GM21786 (cell line): ENCODE data around the gene FAM229A.
A peak's percentile ranks its signal among the peaks of the same experiment; 100 is the strongest.

ENCODE experiments used
- ATAC-seq: cut with Tn5 transposase; IDR thresholded peaks from one replicate; pipeline ENCODE4 v1.9.1; 2021; ENCODE audit not compliant: unreplicated experiment

FAM229A gene

DNA sequence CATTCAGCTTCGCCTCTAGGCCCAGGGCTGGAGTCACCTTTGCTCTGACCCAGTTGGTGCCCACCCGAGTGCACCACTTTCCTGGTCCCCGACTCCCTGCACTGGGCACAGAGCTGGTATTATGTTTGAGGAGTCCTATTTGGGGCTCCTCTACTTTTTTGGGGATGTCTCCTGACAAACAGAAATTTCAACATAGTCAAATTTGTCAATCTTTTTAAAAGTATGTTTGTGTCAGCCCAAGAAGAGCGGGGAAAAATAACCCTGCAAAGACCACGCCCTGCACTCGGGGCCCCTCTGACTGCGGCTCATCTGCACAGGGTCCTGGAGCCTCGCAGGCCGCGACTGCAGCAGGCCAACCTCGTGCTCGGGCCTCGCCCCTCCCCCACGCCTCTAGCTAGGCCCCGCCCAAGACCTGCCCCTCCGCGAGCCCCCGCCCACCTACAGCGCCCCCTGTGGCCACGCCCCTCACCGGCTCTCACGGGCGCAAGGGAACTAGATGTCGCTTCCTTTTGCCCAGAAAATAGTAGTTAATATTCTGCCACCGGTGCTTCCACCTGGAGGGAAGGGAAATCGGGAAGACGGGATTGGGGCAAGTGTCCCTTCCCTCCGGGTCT lies 11.4 kb downstream of the FAM229A start:
- ATAC-seq, result peak; percentile 44

DNA sequence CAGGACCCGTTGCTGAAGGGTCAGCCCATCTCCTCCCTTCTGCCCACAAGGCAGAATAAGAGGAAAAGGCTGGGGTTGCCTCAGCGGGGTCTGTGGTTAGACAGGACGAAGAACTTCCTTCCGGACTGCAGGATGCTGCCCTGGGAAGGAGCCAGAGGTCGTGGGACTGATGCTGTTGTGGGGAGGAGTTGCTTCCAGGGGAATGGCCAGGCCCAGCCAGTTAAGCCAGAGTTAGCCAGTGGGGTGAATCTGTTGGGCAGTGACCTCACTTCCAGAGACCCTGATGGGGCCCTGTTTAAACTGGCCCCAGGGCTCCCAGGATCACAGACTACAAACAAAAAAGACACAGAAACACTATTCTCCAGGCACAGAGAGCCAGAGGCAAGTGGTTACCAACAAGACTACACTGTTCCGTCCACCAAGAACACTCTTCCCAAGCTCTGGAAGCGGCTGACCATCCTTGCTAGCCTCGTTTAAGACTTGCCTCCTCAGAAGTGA lies 13.0 kb downstream of the FAM229A start:
- ATAC-seq, result no peak

DNA sequence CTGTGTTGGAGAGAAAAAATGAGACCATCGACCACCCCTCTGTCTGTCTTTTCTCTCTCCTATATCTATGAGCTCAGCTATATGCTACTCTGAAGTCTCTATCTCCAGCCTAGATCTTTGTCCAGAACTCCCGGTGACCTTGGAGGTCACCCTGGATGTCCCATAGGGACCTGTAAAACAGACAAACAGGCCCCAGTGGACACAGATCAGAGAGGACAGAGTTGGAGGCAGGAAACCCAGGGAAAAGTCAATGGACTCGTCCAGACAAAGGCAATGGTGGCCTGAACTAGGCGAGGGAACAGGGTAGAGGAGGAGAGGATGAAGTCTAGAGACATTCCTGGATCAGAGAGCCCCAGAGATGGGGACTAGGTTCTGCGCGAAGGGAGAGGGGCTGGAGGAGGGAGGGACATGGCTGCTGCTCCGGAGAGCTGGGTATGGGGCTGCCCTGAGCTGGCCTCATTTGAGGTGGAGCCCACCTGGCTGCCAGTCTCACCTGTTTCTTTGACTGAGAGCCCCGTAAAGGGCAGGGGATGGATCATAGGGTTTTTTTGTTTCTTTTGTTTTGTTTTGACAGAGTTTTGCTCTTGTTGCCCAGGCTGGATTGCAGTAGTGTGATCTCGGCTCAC lies 15.6 kb downstream of the FAM229A start:
- no peak for ATAC-seq

DNA sequence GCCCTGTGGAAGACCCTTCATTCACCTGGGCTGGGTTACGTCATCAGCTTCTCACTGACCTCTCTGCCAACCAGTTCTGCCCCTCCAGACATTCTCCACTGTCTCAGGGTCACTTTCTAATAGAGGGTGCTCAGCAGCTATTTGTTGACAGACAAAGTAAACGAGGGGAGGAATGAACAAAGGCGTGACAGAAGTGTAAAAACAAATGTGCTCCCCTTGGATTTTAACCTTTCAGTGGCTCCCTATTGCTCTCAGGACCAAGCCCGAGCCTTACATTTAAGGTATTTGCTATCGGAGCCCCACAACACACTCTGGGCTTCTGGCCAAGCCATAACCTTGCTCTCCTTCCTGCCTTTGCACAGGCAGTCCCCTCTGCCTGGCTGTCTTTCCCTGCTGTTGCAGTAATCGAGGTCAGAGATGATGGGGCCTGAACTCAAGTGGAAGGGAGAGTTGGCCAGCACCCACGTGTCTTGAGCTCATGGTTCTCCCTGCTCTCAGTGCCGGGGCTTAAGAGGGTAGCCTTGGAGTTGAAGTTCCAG lies 16.9 kb downstream of the FAM229A start:
- ATAC-seq, result no peak

DNA sequence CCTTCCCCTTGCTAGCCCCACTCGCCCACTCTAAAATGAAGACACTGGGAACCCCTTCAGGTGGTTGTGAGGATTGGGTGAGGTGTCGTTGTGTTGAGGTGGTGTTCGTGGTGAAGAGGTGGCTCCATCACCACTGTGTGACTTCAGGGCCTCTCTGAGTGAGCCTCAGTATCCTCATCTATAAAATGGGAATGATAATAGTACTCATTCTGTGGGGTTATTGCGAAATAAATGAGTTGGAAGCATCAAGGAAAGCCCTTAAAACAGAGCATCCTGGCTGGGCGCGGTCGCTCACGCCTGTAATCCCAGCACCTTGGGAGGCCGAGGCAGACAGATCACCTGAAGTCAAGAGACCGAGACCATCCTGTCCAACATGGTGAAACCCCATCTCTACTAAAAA lies 19.6 kb downstream of the FAM229A start:
- ATAC-seq, result no peak

DNA sequence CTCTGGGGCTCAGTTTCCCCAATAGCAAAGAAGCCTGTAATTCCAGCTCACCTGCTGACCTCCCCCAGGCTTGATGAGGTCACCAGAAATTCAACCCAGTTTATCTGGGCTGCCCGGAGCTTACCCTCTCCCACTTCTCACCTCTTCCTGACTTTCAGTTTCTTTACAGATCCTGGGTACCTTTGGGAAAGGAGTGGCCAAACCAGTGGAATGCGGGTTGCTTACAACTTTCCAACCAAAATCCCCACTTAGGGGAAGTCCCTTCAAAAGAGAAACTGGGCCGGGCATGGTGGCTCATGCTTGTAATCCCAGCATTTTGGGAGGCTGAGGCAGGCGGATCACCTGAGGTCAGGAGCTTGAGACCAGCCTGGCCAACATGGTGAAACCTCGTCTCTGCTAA lies 20.3 kb downstream of the FAM229A start:
- ATAC-seq, result no peak

DNA sequence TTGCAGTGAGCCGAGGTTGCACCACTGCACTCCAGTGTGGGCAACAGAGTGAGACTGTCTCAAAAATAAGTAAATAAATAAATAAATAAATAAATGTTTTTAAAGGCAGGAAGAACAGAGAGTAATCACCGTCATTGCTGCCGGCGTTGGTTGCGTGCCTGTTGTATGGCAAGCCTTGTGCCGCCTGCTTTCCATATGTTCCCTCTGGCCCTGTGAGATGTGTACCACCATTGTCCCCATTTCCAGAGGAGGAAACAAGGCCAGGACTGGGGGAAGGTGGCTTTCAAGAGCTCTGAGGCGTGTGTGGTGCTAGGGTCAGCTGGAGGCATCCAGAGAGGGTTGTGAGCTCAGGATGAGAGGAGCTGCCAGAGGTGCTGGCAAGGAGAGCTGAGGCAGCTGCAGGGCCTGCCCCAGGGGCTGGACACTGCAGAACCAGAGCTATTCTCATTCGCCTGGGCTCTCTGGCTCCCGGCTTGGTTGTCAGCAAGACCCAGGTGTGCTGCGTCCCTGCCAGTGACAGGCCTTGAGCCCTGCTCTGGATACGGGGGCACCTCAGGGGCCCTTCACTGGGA lies 21.0 kb downstream of the FAM229A start:
- ATAC-seq, result no peak

DNA sequence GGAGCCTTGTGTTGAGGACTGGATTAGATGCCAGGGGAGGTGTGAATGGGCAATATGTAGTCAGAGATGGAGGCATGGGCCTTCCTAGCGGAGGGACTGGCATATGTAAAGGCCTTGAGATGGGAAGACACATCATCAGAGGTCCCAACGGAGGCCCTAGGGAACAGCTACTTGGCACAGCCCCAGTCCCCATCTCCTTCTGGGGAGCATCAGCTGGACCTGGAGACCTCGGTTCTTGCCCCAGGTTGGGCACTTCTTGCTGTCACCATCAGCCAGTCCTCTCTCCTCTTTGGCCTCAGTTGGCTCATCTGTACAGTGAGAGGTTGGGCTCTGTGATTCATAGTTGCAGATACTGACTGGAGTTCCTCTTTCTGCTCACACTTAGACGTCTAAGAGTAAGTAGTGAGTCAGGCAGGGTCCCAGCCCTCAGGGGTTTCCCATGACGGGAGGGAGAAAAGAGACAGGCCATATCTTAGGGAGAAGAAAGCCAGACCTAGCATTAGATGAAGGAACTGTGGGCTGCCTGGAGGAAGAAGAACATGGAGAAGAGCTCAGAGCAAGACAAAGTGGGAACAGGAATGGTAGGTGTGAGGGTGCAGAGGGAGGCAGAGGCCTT lies 22.8 kb downstream of the FAM229A start:
- peak; percentile 27 for ATAC-seq

DNA sequence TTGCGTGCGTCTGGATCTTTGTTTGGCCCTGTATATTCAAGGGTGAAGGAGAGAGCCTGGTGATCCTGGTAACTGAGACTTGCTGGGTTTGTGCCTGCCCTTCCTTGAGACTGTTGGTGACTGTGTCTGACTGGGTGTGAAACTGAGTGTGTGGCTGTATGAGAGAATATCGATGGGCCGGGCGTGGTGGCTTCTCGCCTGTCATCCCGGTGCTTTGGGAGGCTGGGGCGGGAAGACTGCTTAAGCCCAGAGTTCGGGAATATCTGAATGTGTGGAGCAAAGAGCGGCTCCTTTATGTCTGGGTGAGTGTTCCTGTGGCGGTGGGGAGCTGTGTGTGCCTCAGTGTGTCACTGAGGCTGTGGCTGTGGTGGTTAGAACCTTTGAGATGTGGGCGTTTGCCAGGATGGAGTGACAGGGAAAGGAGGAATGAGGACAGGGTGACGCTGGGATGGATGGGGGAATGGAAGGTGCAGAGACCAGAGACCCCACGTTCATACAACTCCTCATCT lies 23.6 kb downstream of the FAM229A start:
- ATAC-seq, result no peak

DNA sequence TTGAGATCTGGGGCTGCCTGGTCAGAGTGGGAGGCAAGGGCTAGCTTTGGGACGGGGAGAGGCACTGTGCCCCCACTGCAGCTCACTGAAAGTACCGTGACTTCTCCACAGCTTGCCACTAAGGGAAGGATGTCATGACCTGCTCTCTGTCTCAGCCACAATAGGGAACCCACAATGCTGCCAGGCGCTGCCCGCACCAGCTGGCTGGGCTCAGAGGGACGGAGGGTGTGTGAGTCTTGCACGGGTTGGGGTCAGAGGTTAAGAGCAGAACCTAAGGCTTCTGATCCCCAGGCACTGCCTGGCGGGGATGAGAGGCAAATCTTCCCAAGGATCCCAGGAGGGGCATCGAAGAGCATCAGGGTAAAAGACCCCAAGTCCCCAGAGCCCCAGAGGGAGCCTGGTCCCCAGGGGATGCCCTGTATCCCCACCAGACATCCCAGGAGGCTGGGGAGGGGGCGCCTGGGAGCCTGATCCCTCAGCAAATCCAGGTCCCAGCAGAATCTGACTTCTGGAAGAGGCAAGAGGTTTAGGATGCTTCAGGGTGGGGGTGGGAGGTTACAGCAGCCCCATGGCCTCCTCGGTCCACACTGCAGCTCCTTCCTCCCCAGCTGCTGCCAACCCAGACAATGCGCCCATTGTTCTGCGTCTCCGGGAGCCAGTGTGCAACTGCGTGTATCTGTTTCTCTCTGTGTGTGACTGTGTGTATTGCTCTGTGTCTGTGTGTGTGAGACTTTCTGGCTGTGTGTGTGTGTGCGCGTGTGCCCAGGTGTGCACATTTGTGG lies 24.2 kb downstream of the FAM229A start:
- ATAC-seq, result peak; percentile 24

DNA sequence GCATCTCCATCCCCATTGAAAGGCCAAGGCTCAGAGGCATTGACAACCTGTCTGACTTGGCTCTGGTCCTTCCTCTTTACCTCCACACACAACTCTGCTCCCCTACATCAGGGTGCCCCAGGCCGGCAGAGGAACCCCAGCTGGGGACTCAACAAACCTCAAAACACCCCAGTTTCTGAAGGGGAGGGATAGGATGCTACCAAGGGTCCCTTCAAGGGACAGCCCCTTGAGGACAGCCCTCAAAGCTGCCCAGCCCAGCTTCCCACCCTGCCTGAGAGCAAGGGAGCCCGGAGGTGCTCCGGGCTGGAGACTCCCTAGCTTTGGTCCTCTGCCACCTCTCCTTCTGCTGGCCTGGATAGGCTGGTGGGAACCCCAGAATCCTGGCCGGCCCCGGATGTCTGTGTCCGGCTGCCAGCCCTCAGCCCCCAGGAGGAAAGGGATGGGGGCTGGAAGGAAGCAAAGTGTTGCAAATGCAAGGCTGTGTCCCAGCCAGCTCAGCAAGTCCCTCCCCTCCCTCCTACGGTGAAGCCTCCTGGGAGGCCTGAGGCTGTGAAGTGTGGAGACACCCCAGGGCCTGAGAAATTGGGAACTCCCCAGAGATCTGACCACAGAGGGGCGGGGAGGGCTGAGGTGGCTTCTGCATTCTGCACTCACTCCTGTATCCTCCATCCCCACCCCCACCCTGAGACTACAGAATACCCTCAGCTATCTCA lies 25.2 kb downstream of the FAM229A start:
- ATAC-seq, result peak; percentile 36

DNA sequence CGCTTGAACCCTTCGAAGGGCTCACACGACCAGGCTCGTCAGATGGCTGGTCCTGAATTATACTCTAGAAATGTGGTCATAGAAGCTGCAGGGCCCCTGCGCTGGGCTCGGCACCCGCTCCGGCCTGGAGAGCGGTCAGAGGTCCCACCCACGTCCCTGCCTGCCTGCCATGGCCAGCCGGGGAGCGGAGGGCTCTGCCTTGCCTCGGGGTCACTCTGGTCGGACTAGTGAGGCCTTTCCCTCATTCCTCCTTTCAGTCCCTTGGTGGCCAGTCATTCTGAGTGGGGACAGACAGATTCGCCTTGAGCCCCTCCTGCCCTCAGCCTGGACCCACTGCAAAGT lies 25.7 kb downstream of the FAM229A start:
- no peak for ATAC-seq

DNA sequence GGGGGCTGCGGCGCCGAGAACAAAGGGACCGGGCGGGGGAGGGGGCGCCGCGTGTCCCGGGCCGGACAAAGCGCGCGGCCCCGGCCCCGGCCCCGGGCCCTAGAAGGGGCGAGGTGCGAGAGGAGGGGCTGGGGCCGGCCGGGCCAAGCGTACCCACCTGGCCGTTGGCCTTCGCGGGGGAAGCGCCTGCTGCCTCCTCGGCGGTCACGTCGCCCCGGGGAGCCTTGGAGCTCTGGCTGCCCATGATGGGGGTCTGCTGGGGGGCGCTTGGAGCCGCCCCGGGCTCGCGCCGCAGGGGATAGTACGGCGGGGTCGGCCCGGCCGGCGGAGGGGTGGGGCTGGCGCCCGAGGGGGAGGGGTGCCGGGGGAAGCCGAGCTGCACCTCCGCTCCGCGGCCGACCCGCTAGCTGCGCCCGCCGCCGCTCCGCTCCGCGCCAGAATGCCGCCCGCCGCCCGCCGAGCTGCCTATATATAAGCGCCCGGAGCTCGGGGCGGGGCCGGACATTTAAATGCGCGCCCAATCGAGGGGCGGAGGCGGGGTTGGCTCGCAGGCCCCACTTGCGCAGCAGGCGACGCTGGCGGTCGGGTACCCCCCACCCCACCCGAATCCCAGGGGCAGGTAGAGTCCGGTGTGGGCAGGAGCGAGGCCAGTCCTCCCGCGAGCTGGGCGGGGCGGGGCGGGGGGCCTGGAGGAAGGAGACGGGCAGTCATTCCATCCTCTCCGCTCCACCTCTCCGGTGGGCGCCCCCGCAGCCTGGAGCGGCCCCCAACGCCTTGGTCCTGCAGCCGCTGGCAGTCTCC lies 26.3 kb downstream of the FAM229A start, which contains the start of gene MARCKSL1:
TSS of gene MARCKSL1 (minus strand) at position 444 of the 801 bp plus-strand sequence. CDS start at position 244, 200 bp downstream.
- ATAC-seq, result peak; percentile 24

DNA sequence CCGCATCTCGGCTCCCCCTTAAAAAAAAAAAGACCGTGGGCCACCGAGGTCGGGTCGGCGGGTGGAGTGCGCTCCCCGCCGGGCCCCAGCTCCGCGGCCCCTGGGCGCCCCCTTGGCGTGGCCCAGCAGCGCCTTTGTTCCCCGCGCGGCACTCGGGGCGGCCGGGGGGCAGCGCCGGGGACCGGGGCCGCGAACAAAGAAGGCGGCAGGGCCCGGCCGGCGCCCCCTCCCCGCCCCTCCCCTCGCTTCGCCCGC lies 26.8 kb downstream of the FAM229A start:
- ATAC-seq, result no peak

DNA sequence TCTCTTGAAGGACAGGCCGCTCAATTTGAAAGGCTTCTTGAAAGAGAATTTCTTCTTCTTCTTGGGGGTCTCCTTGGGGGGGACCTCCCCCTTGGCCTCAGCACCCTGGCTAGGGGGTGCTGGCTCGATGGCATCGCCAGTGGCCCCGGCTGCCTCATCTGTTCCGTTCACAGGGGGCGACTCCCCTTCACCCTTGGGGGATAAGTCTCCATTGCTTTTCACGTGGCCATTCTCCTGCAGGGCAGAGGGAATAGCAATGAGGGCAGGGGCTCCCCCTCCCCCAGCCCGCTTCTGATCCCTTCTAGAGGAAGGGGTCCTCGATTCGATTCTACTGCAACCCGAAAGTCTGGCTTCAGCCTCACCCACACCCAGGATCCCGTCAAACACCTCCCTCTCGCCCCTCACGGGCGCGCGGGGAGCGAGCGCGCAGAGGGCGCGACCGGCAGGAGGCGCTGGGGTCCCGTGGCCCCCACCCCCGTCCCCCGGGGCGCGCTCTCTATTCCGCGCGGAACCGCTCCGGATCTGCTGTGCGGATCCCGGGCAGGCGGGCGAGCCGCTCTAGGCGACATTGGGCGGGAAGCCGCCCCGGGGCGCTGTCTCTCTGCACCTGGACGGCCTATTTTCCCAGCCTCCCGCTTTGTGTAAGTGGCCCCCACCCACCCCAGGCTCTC lies 27.3 kb downstream of the FAM229A start:
- ATAC-seq, result no peak

DNA sequence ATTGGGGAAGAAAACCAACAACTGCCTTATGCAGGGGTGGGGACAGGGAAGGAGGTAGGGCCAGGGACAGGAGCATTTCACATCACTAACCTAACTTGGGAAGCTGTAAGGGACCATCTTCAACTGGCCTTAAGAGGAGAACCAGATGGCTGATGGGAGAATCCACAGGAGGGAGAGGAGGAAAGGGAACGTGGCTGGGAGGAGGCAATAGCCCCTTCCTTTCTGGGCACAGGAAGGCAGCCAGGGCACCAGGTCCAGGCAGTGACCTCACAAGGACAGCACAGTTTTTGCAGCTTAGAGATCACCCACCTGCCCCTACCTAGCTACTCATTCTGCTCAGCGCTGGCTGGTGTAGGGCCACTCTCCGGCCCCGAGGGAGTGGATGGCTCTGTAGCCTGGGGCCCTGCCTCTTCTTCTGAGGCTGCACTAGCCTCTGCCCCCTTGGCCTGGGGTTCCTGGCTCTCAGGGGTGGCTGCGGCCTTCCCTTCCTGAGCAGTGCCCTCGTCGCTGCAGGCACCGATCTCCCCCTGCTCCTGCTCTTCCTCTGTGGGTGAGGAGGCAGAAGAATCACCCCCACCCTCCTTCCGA lies 27.9 kb downstream of the FAM229A start:
- no peak for ATAC-seq

DNA sequence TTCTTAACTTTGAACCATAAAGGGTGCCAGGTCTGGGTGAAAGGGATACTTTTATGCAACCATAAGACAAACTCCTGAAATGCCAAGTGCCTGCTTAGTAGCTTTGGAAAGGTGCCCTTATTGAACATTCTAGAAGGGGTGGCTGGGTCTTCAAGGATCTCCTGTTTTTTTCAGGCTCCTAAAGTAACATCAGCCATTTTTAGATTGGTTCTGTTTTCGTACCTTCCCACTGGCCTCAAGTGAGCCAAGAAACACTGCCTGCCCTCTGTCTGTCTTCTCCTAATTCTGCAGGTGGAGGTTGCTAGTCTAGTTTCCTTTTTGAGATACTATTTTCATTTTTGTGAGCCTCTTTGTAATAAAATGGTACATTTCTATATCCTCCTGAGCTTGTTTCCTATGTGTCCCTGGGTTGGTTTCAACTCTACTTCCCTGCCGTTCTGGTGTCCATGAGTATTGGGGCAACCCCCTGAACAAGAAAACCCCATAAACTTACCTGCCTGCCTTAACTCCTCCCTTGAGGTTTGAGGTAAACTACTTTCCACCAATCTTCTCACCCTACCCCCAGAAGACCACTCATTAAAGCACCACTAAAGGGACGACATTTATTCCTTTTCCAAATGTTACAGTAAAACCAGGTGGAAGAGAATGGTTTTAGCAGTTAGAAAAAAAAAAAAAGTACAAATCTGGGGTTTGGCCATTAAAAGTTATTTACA lies 28.9 kb downstream of the FAM229A start:
- ATAC-seq, result no peak
